ENCODE measurements around the gene DLX2. TPM values are rescaled to one million over a fixed set of nuclear protein-coding genes. Genes with fewer than 3 reads are reported as not detected.
"Not testable (repeated sequence)": the region's sequence is repeated elsewhere in the genome, so short reads cannot be mapped to it uniquely, and the experiment has no call there.

The DLX2 gene
- polyA plus RNA-seq, 1 donor from 2014 or later = 7.7 TPM

DNA sequence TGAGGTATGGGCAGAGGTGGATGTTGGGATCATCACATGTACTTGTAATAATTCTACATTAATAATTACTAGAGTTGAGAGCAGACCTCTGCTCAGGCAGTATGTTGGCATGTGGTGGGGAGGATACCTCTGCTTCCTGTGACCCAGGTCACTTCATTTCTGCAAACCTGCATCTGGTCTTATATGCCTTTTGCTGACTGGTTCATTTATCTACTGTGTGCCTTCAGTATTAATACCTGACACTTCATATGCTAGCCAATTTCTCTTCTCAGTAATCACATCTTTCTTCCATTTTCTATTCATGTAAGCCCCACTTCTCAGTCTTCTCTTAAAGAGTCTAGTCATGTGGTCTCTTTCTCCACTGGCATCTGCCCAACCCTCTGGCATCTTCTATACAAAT is 41.1 kb upstream of the DLX2 start:
- H3K4me3 ChIP-seq (ENCODE audit: low read length) = no peak overlapping the region
- H3K27me3 ChIP-seq (ENCODE audit: insufficient read depth, low read depth, low read length) = no peaks in the 10 kb centered on the region
- no peak for TF ChIP-seq REST (IDR thresholded peaks at IDR 0.05; ENCODE audit: borderline replicate concordance)
- TF ChIP-seq POLR2AphosphoS5 (IDR thresholded peaks at IDR 0.05) = no peak
- TF ChIP-seq MXI1 (conservative IDR thresholded peaks at IDR 0.05; ENCODE audit: poor library complexity, severe bottlenecking) = no peak
- TF ChIP-seq RAD21 (conservative IDR thresholded peaks at IDR 0.05) = no peak
- no peak for TF ChIP-seq TAF1 (IDR thresholded peaks at IDR 0.05; ENCODE audit: low read depth)
- TF ChIP-seq SMC3 (conservative IDR thresholded peaks at IDR 0.05; ENCODE audit: poor library complexity) = no peak

DNA sequence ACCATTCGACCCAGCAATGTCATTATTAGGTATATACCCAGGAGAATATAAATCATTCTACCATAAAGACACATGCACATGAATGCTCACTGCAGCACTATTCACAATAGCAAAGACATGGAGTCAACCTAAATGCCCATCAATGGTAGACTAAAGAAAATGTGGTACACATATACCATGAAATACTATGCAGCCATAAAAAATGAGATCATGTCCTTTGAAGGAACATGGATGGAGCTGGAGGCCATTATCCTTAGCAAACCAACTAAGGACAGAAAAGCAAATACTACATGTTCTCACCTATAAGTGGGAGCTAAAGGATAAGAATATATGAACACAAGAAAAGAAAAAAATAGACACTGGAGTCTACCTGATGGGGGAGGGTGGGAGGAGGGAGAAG is 36.0 kb upstream of the DLX2 start:
- not testable (repeated sequence) for H3K9me3 ChIP-seq (ENCODE audit: low read length); H3F3A ChIP-seq (ENCODE audit: insufficient read depth, low read length, poor library complexity, severe bottlenecking); H4K20me1 ChIP-seq (ENCODE audit: insufficient read depth); H2AFZ ChIP-seq (ENCODE audit: low read depth, low read length); H3K36me3 ChIP-seq (ENCODE audit: insufficient read depth, low read length); H3K4me2 ChIP-seq (ENCODE audit: low read length); H3K4me3 ChIP-seq (ENCODE audit: low read length); H3K9ac ChIP-seq (ENCODE audit: low read length); H3K27me3 ChIP-seq (ENCODE audit: insufficient read depth, low read depth, low read length); H3K27ac ChIP-seq (ENCODE audit: low read length); H3K9me2 ChIP-seq (ENCODE audit: insufficient read depth, low read length); H3K79me2 ChIP-seq (replicated peaks; ENCODE audit: insufficient read depth, low read length)

More for the DNA sequence above, 41.1 kb upstream of the DLX2 start:
- no peaks in the 10 kb centered on the region for H4K20me1 ChIP-seq (ENCODE audit: insufficient read depth)
- H3K27ac ChIP-seq (ENCODE audit: low read length) = no peak overlapping the region
- no peaks in the 10 kb centered on the region for H3F3A ChIP-seq (ENCODE audit: insufficient read depth, low read length, poor library complexity, severe bottlenecking)
- H3K9me3 ChIP-seq (ENCODE audit: low read length) = no peaks in the 10 kb centered on the region
- H3K9ac ChIP-seq (ENCODE audit: low read length) = no peak overlapping the region
- no peaks in the 10 kb centered on the region for H3K79me2 ChIP-seq (replicated peaks; ENCODE audit: insufficient read depth, low read length)
- no peaks in the 10 kb centered on the region for H3K9me2 ChIP-seq (ENCODE audit: insufficient read depth, low read length)
- H3K4me2 ChIP-seq (ENCODE audit: low read length) = no peak overlapping the region
- no peak overlapping the region for H2AFZ ChIP-seq (ENCODE audit: low read depth, low read length)
- H3K36me3 ChIP-seq (ENCODE audit: insufficient read depth, low read length) = no peaks in the 10 kb centered on the region

GRCh38 chr2:172137943-172138342 is 35.2 kb upstream of the DLX2 start:
- Histone ChIP-seq H3K27ac (ENCODE audit: low read length) (no peak overlapping the region), H3K9me2 (ENCODE audit: insufficient read depth, low read length) (no peaks in the 10 kb centered on the region), H3K9me3 (ENCODE audit: low read length) (no peaks in the 10 kb centered on the region), H2AFZ (ENCODE audit: low read depth, low read length) (no peak overlapping the region), H3K4me3 (ENCODE audit: low read length) (no peak overlapping the region), H4K20me1 (ENCODE audit: insufficient read depth) (no peaks in the 10 kb centered on the region), H3F3A (ENCODE audit: insufficient read depth, low read length, poor library complexity, severe bottlenecking) (no peaks in the 10 kb centered on the region), H3K4me2 (ENCODE audit: low read length) (no peak overlapping the region), H3K36me3 (ENCODE audit: insufficient read depth, low read length) (no peaks in the 10 kb centered on the region), H3K9ac (ENCODE audit: low read length) (no peak overlapping the region), H3K79me2 (replicated peaks; ENCODE audit: insufficient read depth, low read length) (no peaks in the 10 kb centered on the region), H3K27me3 (ENCODE audit: insufficient read depth, low read depth, low read length) (no peaks in the 10 kb centered on the region)
- TF ChIP-seq TAF1 (IDR thresholded peaks at IDR 0.05; ENCODE audit: low read depth) = no peak
- no peak for TF ChIP-seq EZH2 (IDR thresholded peaks at IDR 0.05; ENCODE audit: borderline replicate concordance, insufficient read depth, low read length, poor library complexity, severe bottlenecking)
- TF ChIP-seq EP300 (conservative IDR thresholded peaks at IDR 0.05; ENCODE audit: poor library complexity, severe bottlenecking) = no peak

Measured in neural cell (in vitro differentiated cells).